Measurements from ENCODE around the gene GADL1.

GADL1 gene

GRCh38 chr3:30723211-30723610, 171.2 kb downstream of the GADL1 start:
- DNase-seq (ENCODE audit: low read depth in 2 of 2) = no peak

DNA sequence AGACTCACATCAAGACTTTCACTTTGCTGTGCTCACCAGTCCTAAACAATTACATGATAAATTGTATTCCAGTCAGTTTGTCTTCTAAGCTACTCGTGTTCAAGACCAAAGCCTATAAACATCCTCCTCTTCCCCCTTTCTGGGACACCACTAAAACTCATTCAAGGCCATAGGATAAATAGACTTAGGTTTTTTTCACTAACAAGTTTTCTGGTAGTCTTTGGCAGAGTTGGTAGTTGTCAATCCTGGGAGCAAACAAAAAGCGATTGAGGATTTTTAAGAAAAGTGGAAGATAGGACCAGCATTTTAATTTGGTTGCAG, 173.2 kb downstream of the GADL1 start:
- no peak for DNase-seq (ENCODE audit: low read depth in 2 of 2)

- DNase-seq (ENCODE audit: low read depth in 2 of 2) = no peak
Observed at GRCh38 chr3:30720586-30721313, 173.7 kb downstream of the GADL1 start.

- DNase-seq (ENCODE audit: low read depth in 2 of 2) = no peak
Observed at GRCh38 chr3:30719536-30719935, 174.9 kb downstream of the GADL1 start.

- DNase-seq (ENCODE audit: low read depth in 2 of 2) = no peak
Observed at GRCh38 chr3:30713885-30714503, 180.5 kb downstream of the GADL1 start.

DNA sequence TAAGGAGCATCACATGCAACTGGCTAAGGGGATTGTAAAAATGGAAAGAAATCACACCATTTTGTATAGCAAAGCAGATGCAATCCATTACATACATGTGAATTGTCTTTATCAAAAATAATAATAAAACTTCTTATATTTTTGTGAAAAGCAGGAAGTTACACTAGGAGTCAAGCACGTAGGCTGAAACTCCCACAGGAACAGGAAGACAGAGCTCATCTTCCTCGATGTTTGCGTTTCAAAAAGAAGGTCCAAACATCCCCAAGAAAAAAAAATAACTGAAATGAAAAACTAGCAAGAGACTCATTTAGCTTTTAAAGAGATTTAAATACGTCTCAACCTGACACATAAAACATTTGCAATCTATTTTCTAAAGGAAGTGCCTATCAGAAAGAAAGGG, 181.5 kb downstream of the GADL1 start:
- no peak for DNase-seq (ENCODE audit: low read depth in 2 of 2)

- DNase-seq (ENCODE audit: low read depth in 2 of 2) = no peak
Observed at GRCh38 chr3:30711867-30712266, 182.6 kb downstream of the GADL1 start.

DNA sequence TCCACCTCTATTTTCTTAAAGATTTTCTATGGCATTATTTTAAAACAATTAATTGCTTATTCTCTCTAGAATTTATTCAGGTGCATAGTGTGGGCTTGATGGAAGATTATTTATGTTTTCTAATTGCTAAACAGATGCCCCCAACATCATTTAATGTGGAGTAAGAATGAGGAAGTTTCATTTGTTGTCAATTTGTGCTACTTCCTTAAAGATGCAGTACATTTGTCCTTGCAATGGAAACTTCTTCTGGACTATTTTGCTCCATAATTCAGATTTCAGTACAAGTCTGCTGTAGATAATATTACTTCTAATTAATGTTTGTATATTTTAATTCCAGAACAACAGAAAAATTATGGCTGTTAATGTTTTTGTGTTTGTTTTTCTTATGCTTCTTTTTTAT, 183.3 kb downstream of the GADL1 start:
- DNase-seq (ENCODE audit: low read depth in 2 of 2) = no peak

- DNase-seq (ENCODE audit: low read depth in 2 of 2) = no peak
Observed at GRCh38 chr3:30710017-30710416, 184.4 kb downstream of the GADL1 start.

- DNase-seq (ENCODE audit: low read depth in 2 of 2) = no peak
Observed at GRCh38 chr3:30708472-30708871, 186.0 kb downstream of the GADL1 start.

- DNase-seq (ENCODE audit: low read depth in 2 of 2) = no peak
Observed at GRCh38 chr3:30707825-30708224, 186.6 kb downstream of the GADL1 start.

DNA sequence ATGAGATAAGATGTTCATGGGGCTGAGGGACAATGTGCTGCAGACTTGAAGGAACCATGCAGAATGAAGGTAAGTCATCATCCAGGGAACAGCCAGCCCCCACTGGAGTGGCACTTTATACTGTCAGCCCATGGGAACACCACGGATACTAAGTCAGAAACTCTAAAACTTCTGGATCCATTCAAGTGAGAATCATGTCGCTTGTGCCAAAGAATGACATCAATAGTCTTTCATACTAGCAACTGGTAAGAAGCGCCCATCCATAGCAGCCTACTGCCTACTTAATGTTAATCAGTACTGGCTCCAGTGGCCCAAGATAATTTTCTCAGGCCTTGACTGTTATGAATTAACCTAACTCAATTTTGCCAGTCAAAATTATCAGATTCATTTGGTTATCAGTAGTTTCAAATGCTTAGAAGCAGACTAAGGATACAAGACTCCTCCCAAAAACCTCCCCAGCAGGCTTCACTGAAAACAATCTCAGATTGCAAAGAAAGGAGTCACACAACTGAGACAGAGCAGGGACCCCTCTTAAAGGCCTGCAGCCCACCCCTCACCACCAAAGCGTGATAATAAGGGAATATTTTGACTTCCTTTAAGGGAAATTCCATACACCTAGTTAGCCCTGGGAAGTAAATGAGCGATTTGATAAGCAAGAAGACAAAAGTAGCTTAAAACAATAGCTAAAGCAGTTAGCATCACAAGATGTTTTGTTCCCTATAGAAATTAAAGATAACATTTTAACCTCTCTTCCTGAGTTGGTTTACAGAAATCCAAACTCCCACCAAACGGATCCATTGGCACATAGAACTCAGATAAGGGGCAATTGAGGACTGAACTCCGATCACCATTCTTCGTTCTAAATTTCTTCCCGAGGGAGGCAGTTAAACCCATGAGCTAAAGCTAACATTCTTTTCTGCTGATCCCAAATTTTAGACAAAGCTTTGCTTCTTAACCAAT, 189.2 kb downstream of the GADL1 start:
- no peak for DNase-seq (ENCODE audit: low read depth in 2 of 2)

GRCh38 chr3:30702828-30703397, 191.5 kb downstream of the GADL1 start:
- DNase-seq (ENCODE audit: low read depth in 2 of 2) = no peak

- DNase-seq (ENCODE audit: low read depth in 2 of 2) = no peak
Observed at GRCh38 chr3:30702038-30702827, 192.2 kb downstream of the GADL1 start.

GRCh38 chr3:30700702-30701321, 193.6 kb downstream of the GADL1 start:
- no peak for DNase-seq (ENCODE audit: low read depth in 2 of 2)

DNA sequence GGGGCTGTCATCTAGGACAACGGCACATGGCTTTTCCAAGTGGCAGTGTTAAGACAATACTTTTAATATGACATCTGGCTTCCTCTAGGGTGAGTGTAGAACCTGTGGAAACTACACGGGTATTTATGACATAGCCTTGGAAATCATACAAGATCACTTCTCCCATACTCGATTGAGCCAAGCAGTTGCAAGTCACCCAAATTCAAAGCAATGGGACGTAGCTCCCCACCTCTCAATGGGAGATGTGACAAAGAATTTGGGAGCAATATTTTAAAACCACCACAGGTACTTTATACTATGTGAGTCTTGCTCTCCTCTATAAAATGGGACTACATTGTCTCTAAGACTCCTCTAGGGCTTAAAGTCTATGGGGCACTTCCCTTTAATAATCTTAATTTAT, 194.5 kb downstream of the GADL1 start:
- DNase-seq (ENCODE audit: low read depth in 2 of 2) = no peak

DNA sequence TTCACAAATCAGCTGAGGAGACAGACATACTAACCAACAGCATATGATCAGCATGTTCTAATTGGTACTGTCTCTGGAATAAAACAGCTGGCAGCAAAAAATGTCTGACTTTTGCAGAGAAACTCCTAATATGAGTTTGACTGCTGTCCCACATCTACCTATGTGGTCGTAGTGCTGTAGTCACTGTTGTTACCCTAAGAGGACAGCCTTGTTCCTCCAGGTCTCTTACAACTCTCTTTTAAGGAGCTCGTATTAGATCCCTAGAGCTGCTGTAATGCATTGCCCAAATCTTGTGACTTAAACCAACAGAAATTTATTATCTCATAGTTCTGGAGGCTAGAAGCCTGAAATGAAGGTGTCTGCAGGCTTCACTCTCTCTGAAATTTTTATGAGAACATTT, 195.9 kb downstream of the GADL1 start:
- no peak for DNase-seq (ENCODE audit: low read depth in 2 of 2)

GRCh38 chr3:30696896-30697295, 197.6 kb downstream of the GADL1 start:
- no peak for DNase-seq (ENCODE audit: low read depth in 2 of 2)

- DNase-seq (ENCODE audit: low read depth in 2 of 2) = no peak
Observed at GRCh38 chr3:30696403-30696819, 198.1 kb downstream of the GADL1 start.

DNA sequence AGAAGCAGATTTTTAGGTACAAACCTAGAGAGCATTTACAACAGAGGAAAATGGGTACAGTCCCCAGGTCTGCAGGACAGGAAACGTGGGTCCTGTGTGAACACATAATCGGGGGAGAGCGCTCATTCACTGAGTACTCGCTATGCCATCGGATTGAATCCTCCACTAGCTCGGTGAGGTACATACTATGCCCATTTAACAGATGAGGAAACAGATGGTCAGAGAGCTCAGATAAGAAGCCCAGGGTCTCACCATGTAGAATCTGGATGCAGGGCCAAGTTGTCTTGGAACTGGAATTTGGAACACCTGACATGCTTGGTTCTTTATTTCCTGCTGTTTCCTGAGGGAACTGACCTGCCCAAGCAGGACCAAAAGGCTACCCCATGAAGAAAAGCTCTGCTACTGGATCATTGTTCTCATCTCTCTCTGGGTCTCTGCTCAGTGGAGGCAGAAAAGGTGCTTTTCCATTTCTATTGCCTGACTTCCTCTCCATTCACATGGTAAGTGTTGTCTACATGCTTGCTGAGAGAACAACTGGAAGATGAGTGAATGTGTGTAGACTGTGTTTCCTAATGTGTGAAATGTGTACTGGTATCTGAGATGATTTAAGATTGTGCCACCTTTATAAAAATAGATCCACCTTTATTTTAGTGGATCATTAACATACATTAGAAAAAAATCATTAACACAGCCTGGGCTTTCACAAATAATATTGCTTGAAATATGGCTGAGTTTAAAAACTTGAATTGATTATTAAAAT, 199.0 kb downstream of the GADL1 start:
- no peak for DNase-seq (ENCODE audit: low read depth in 2 of 2)
